ENCODE measurements around the gene ALPI.

- TF ChIP-seq, protein P1, sequence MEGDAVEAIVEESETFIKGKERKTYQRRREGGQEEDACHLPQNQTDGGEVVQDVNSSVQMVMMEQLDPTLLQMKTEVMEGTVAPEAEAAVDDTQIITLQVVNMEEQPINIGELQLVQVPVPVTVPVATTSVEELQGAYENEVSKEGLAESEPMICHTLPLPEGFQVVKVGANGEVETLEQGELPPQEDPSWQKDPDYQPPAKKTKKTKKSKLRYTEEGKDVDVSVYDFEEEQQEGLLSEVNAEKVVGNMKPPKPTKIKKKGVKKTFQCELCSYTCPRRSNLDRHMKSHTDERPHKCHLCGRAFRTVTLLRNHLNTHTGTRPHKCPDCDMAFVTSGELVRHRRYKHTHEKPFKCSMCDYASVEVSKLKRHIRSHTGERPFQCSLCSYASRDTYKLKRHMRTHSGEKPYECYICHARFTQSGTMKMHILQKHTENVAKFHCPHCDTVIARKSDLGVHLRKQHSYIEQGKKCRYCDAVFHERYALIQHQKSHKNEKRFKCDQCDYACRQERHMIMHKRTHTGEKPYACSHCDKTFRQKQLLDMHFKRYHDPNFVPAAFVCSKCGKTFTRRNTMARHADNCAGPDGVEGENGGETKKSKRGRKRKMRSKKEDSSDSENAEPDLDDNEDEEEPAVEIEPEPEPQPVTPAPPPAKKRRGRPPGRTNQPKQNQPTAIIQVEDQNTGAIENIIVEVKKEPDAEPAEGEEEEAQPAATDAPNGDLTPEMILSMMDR (IDR thresholded peaks at IDR 0.05), result no peak
- TF ChIP-seq POLR2A (IDR thresholded peaks at IDR 0.05), result no peak
These were observed 40.7 kb downstream of the ALPI start for GRCh38 chr2:232496501-232497270.

Measured in esophagus squamous epithelium (tissue), 4 donors.